ENCODE results near the gene PGBD5. TPM values are rescaled to one million over a fixed set of nuclear protein-coding genes. Genes with fewer than 3 reads are reported as not detected.

The PGBD5 gene, protein sequence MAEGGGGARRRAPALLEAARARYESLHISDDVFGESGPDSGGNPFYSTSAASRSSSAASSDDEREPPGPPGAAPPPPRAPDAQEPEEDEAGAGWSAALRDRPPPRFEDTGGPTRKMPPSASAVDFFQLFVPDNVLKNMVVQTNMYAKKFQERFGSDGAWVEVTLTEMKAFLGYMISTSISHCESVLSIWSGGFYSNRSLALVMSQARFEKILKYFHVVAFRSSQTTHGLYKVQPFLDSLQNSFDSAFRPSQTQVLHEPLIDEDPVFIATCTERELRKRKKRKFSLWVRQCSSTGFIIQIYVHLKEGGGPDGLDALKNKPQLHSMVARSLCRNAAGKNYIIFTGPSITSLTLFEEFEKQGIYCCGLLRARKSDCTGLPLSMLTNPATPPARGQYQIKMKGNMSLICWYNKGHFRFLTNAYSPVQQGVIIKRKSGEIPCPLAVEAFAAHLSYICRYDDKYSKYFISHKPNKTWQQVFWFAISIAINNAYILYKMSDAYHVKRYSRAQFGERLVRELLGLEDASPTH
- under 0.01 and 0.09 TPM in 2 replicates for total RNA-seq

GRCh38 chr1:230426246-230427093, at the start of gene PGBD5:
Gene PGBD5, minus strand, starts transcription at chr1:230426332. Its CDS starts 404 bp downstream, at chr1:230425928.

Other genes starting within 250 kb of the PGBD5 start
- 17.9 and 22.7 TPM in 2 replicates for gene COG2, start 216.1 kb upstream of the PGBD5 start, total RNA-seq

Data from endothelial cell of coronary artery (primary cell).